GM13976 (cell line): ENCODE measurements around the gene ADCY2.

Experiments used
- DNase-seq: peaks from one replicate; pipeline ENCODE4 v3.0.0; 2012; ENCODE audit warnings: low spot score
- in situ Hi-C: fragments of 300-500 bp; cut with MboI; formaldehyde crosslinking; loops from one replicate; pipeline ENCODE4 v1.12.0; 2022; ENCODE audit warnings: low sequenced_read_pairs, mixed read lengths, inconsistent platforms; ENCODE audit not compliant: unreplicated experiment
- TF ChIP-seq, protein P1 (sequence below): IDR thresholded peaks from 2 replicates; pipeline ENCODE4 v1.5.1; 2012; ENCODE audit warnings: borderline replicate concordance, mild to moderate bottlenecking; ENCODE audit not compliant: insufficient read depth; ENCODE audit errors: extremely low read depth, missing control alignments, control extremely low read depth

ADCY2 gene

DNA sequence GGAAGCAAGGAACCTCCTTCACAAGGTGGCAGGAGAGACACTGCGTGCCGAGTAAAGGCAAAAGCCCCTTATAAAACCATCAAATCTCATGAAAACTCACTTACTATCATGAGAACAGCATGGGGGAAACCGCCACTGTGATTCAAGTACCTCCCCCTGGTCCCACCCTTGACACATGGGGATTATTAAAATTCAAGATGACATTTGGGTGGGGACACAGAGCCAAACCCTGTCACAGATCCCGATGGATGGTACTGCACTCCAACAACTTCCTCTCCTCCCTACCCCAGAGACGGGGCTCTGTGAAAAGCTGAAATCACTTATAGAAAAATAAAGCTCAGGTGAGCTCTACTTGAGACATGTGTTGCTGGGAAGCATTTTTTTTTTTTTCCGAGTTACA is 10.3 kb upstream of the ADCY2 start:
- TF ChIP-seq, protein P1, sequence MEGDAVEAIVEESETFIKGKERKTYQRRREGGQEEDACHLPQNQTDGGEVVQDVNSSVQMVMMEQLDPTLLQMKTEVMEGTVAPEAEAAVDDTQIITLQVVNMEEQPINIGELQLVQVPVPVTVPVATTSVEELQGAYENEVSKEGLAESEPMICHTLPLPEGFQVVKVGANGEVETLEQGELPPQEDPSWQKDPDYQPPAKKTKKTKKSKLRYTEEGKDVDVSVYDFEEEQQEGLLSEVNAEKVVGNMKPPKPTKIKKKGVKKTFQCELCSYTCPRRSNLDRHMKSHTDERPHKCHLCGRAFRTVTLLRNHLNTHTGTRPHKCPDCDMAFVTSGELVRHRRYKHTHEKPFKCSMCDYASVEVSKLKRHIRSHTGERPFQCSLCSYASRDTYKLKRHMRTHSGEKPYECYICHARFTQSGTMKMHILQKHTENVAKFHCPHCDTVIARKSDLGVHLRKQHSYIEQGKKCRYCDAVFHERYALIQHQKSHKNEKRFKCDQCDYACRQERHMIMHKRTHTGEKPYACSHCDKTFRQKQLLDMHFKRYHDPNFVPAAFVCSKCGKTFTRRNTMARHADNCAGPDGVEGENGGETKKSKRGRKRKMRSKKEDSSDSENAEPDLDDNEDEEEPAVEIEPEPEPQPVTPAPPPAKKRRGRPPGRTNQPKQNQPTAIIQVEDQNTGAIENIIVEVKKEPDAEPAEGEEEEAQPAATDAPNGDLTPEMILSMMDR, result no peak
- in situ Hi-C loops, result no loop called here
- no peak for DNase-seq

DNA sequence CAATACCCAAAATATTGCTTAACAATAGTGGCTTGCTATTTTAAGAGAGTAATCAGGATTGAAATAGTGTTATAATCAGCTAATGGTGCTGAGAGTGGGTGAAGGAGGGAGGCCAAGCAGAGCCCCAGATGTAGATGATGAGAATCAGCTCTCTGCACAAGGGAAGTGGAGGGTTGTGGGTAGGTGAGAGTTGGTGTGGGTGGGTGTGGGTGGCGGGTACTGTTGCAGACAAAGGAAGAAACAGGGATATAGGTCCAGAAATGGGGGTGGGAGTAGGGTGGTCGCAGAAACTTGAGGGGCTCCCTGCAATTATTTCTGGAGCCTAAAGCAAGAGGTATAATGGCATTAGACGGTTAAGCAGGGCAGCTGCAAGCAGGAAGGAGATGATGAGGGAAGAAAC is 7.4 kb upstream of the ADCY2 start:
- in situ Hi-C loops, result no loop called here
- TF ChIP-seq, protein P1, result no peak
- no peak for DNase-seq

DNA sequence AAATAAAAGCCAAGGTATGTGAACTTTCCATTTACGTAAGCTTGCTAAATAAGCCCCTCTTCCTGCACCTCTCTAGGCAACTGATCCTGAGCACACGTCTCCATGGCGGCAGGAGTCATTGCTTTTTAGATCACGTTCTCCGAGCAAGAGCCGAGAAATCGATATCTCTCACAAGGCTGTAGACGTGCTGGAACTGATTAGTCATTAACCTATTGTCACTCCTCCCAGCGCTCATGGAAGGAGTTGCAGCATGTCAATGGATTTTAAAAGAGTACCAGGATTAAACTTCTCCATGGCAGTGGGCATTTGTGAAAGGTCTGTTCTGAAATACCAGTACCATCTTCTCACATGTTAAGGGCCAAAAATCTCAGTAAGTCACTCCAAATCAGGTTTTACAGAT is 4.7 kb upstream of the ADCY2 start:
- no peak for DNase-seq
- in situ Hi-C loops, result no loop called here
- TF ChIP-seq, protein P1, result no peak

DNA sequence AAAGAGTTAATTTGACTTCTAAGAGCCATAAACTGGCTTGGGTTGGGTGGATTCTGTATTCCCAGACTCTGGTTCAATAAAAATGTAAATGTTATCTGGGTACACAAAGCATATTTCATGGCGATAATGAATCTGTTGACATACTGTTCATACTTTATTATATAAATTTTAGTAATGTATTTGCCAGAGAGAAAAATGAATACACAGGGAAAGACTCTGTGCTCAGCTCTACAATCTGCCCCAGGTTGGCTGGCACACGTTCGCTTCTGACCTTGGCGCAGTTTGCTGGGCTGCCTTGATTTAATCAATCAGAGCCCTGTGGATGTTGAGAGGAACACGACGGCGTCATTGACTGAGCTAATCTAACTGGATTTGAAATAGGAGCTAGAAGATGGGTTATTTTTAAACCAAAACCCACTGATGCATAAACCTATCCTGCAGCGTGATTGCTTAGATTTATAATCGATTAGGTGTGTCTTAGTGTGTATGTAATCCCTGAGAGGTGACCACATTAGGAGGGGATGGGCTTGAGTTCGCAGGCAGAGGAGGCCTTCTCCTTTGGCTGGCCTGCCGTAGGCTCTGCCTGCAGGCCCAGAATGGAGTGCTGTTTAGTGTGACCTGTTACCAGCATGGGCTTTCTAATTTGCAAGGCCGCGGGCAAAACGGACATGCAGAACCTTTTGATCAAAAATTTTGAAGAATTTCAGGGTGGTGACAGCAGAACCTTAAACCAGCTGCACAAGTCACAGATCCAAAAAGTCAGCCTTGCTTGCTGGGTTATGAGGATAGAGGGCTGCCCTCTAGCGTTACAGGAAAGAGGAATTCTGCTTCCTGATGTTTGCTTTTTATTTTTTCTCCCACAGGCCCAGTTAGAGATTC is 3.9 kb upstream of the ADCY2 start:
- TF ChIP-seq, protein P1, result no peak
- in situ Hi-C loops, result no loop called here
- DNase-seq, result no peak

DNA sequence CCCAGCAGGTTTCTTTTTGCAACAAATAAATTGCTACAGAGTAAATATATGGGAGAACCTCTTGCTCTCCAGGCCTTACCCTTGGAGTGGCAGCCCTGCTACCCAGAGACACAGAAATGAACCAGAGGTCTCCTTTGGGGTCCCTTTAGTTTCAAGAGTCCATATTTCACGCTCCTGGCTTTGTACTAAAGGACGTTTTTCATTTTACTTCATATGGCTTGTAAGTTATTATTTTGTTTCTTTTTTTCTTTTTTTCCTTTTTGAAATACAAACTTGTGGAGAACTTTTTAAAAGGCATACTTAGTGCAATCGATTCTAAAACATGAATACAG is 3.3 kb upstream of the ADCY2 start:
- TF ChIP-seq, protein P1, result no peak
- in situ Hi-C loops, result no loop called here

DNA sequence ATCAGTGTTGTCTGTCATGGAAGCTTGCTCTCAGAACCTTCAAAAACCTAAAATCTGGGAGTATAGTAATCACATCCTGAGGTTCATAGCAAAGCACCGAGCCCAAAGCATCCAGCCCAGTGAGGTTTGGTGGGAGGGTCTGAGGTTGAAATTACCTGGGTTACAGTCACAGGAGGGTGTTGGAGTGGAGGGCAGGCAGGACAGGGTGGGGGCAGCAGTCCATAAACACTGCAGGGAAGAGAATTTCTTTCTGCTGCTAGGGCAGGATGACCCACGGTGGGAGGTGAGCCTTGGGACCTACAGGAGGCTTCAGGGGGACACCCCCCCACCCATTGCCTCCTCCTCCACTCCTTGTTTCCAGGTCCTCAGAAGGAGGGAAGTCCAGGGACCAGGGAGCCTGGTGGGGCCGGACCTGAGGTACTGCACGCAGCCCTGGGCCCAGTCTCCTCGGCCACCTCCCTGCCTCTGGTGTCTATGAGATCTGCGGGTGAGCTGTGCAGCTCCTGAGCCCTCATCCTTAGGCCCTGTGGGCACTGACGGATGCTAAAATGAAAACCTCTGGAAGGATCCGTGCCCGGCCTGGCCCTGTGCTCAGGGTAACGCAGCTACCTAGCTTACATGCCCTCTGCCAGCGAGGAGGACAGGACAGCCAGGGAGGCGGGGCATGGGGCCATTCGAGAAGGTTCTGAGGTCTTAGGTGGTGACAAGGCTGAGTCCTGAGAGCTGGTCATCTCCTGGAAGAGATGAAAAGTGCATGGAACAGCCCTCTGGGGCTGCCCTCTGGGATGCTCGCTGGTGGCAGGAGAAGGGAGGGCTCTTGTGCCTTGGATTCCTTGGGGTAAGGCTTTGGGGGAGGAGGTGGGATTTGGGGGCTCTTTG is 1.8 kb upstream of the ADCY2 start:
- TF ChIP-seq, protein P1, result no peak
- in situ Hi-C loops, result no loop called here
- DNase-seq, result no peak

More for the DNA sequence above, 3.3 kb upstream of the ADCY2 start:
- DNase-seq, result no peak
